Activated CD8-positive, alpha-beta T cell treated with anti-CD3 and anti-CD28 coated beads, Interleukin-2, amount 10 ng/mL, durations not matched to agents 7 days and 5 days (primary cell): ENCODE results near the gene PPIF. TPM values are rescaled to one million over a fixed set of nuclear protein-coding genes. Genes with fewer than 3 reads are reported as not detected.

ENCODE experiments used
- ATAC-seq: fragments of 150-1000 bp; cut with Tn5 transposase; one replicate; pipeline ENCODE4 v1.10.0; 2021; ENCODE audit warnings: moderate library complexity
- CTCF ChIA-PET: fragments of 350-600 bp; sonication (Branson Sonifier 250); formaldehyde crosslinking; loops from one replicate; lab custom pipeline; 2021; ENCODE audit warnings: antibody characterized with exemption; lab: Charles Lee
- POLR2A ChIA-PET: fragments of 350-600 bp; sonication (Branson Sonifier 250); formaldehyde crosslinking; loops from one replicate; lab custom pipeline; 2021; ENCODE audit warnings: antibody characterized with exemption; lab: Charles Lee
- DNase-seq: peaks from one replicate; pipeline ENCODE4 v3.0.0-alpha.2; 2020
- H3K27ac Mint-ChIP-seq: one replicate; pipeline ENCODE4 v1.8.0; 2021; ENCODE audit warnings: mild to moderate bottlenecking, mixed read lengths
- H3K27me3 Mint-ChIP-seq: one replicate; pipeline ENCODE4 v1.8.0; 2021; ENCODE audit warnings: low read depth, mixed read lengths
- H3K36me3 Mint-ChIP-seq: one replicate; pipeline ENCODE4 v1.8.0; 2021; ENCODE audit warnings: low read depth, mixed read lengths
- H3K4me1 Mint-ChIP-seq: one replicate; pipeline ENCODE4 v1.8.0; 2021; ENCODE audit warnings: low read depth, mixed read lengths
- H3K4me3 Mint-ChIP-seq: one replicate; pipeline ENCODE4 v1.8.0; 2021; ENCODE audit warnings: mild to moderate bottlenecking, mixed read lengths
- H3K9me3 Mint-ChIP-seq: one replicate; pipeline ENCODE4 v1.8.0; 2022; ENCODE audit warnings: mixed read lengths; ENCODE audit not compliant: insufficient read depth
- total RNA-seq, 2 experiments: library from RNA; stranded (reverse); gene quantifications; one replicate each; pipeline ENCODE4 v1.2.3, GENCODE V29; 2021

Gene PPIF
- total RNA-seq, 2 experiments from 2014 or later: 74.7 to 77.7 TPM

DNA sequence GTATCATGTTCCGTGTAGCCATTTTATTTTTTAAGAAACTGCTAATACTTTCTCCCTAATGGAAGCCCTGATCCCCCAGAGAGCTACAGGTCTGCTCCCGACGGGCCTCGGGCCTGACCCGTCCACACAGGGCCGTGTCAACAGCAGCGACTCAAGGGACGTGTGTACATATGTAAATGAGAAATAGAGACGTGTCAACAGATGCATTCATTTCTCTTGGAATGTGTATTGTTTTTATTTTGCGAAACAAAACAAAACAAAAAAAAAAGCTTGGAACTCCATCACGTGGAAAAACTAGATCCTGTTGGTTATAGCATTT is 31.7 kb upstream of the PPIF start:
- ATAC-seq (no peak), DNase-seq (no peak)
- ChIA-PET POLR2A (interaction anchor here (11.3 kb wide), 1 partner anchor 33 kb away, joined by 162 read pairs; the partner anchor contains the start of gene PPIF), CTCF (interaction anchor here (1.0 to 5.8 kb wide), 8 partner anchors 8 to 49 kb away, joined by 3 to 41 read pairs (median 4); partner anchors contain the start of gene PPIF)
- Mint-ChIP-seq H3K27ac (no peak overlapping the region), H3K9me3 (no peaks in the 10 kb centered on the region), H3K4me3 (no peak overlapping the region), H3K4me1 (peaks cover 52% of the 10 kb centered on the region), H3K36me3 (peaks cover 36% of the 10 kb centered on the region), H3K27me3 (no peaks in the 10 kb centered on the region)

DNA sequence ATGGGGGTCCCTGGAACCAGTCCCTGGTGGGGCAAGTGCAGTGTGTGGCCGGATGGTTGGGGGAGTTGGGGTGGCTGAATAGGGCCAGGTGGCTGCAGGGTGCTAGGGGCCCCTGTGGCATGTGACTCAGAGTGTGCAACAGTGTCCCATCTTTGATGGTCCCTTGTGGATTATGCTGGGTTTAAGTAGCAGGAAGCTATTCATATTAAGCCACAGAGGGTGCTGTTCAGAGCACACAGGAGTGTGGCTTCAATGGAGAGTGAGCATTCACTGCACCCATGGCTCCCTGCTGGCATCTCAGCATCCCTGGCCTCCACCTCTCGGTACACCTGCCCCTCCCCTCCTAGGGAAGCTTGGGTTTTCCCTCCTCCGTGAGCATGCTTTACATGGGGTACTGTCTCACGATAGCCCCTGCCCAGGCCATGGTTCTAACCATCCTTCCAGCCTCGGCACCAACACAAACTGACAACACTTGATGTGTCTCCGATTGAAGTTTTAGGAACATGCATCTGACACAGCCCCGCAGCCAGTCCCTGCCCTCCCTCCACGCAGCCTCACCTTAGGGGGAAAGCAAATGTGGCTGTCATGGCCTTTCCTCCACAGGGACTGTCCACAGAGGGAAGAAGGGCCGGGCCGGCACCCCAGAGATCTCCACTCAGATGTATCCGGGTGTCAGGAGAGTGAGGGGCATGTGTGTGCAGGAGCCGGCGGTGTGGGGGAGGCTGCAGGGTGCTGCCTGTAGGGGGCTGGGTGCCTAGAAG is 30.4 kb upstream of the PPIF start:
- Mint-ChIP-seq H3K4me3 (peak overlapping the region; percentile 71), H3K9me3 (no peaks in the 10 kb centered on the region), H3K27ac (peak overlapping the region; percentile 95), H3K4me1 (peaks cover 65% of the 10 kb centered on the region), H3K27me3 (no peaks in the 10 kb centered on the region), H3K36me3 (peaks cover 33% of the 10 kb centered on the region)
- ChIA-PET POLR2A (interaction anchor here (0.7 to 11.3 kb wide), 4 partner anchors 14 to 74 kb away, joined by 3 to 162 read pairs (median 6); partner anchors contain the start of gene PPIF), CTCF (interaction anchor here (0.6 to 8.6 kb wide), 13 partner anchors 17 to 58 kb away, joined by 3 to 73 read pairs (median 4); partner anchors contain the start of gene PPIF)
- ATAC-seq: peak; percentile 50
- peak; percentile 51 for DNase-seq

DNA sequence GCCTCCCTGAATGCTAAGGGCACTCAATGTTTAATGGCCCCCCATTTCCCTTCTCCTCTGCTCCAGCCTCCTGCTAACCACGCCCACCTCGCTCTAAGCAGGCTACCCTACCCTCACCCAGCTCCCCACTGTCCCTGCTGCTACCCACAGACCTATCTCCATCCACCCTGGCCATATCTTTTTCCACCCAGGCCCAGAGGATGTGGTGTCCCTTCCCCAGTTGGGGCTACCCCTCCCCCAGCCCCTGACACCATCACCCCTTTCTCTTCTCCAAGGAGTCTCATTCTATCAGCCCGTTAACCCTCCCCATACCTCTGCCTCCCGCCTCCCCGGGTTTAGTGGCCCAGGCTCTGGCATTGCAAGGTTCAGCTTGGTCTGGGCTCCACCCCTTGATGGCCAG is 28.9 kb upstream of the PPIF start:
- Mint-ChIP-seq H3K27ac (peak overlapping the region; percentile 95), H3K36me3 (peaks cover 27% of the 10 kb centered on the region), H3K4me1 (peaks cover 80% of the 10 kb centered on the region), H3K4me3 (peak overlapping the region; percentile 71), H3K27me3 (no peaks in the 10 kb centered on the region), H3K9me3 (no peaks in the 10 kb centered on the region)
- DNase-seq (no peak), ATAC-seq (peak; percentile 2)
- POLR2A ChIA-PET: interaction anchor here (0.9 to 11.3 kb wide), 5 partner anchors 13 to 76 kb away, joined by 3 to 162 read pairs (median 6); partner anchors contain the start of gene PPIF
- CTCF ChIA-PET: interaction anchor here (0.7 to 8.6 kb wide), 6 partner anchors 15 to 430 kb away, joined by 3 to 73 read pairs (median 10); partner anchors contain the start of gene PPIF

DNA sequence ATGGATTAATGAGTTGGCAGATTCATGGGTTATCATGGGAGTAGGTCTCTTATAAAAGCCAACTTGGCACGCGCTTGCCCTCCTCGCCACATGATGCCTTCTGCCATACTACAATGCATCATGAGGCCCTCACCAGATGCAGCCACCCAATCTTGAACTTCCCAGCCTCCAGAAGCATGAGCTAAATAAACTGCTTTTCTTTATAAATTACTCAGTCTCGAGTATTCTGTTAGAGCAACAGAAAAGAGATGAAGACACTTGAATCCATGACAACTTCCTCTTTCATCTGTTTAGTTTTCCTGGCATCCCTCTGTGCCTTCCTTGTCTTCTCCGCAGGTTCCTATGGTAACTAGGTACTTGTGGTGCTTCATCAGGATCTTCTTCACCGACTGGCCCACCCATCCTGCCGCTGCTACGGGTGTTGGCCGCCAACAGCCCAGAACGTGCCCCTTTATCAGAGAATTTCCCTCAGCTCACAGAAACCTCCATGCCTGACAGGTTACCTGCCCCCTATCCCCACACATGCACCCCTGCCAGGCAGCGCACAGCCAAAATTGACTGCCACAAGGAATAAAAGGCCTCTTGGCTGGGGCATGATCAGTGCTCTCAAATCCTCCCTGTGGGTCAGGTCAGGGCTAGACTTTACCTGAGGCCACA is 28.0 kb upstream of the PPIF start:
- ATAC-seq: no peak
- Mint-ChIP-seq H3K9me3 (no peaks in the 10 kb centered on the region), H3K27ac (peak overlapping the region; percentile 95), H3K4me1 (peaks cover 89% of the 10 kb centered on the region), H3K36me3 (peaks cover 22% of the 10 kb centered on the region), H3K27me3 (no peaks in the 10 kb centered on the region), H3K4me3 (no peak overlapping the region)
- CTCF ChIA-PET: interaction anchor here (5.8 to 8.6 kb wide), 2 partner anchors 14 to 28 kb away, joined by 41 to 73 read pairs; partner anchors contain the start of gene PPIF
- no peak for DNase-seq
- POLR2A ChIA-PET: interaction anchor here (0.9 to 11.3 kb wide), 4 partner anchors 12 to 77 kb away, joined by 3 to 162 read pairs (median 7); partner anchors contain the start of gene PPIF

DNA sequence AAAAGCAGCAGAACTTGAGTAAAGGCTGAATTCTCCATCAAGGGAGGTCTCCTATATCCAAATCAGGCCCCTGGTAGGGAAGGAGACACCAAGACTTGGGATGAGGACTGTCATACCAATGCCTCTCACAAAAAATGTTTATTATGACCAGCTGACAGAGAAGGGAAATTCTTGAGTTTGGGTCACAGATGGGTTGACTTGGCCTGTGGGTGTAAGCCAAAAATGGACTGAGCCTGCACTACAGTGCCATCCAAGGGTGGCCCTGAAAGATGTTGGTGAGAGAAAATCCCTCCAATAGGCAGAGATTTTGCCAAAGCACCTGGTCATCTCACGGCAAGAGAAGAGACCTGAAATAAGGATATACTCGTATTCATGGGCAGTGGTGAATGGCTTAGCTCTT is 27.0 kb upstream of the PPIF start:
- H3K9me3 Mint-ChIP-seq: no peaks in the 10 kb centered on the region
- CTCF ChIA-PET: interaction anchor here (1.2 to 8.6 kb wide), 2 partner anchors 13 to 27 kb away, joined by 4 to 73 read pairs; no protein-coding TSS in a partner anchor
- POLR2A ChIA-PET: interaction anchor here (11.3 kb wide), 1 partner anchor 28 kb away, joined by 162 read pairs; the partner anchor contains the start of gene PPIF
- peaks cover 96% of the 10 kb centered on the region for H3K4me1 Mint-ChIP-seq
- H3K36me3 Mint-ChIP-seq: peaks cover 22% of the 10 kb centered on the region
- no peaks in the 10 kb centered on the region for H3K27me3 Mint-ChIP-seq
- H3K27ac Mint-ChIP-seq: peak overlapping the region; percentile 10
- H3K4me3 Mint-ChIP-seq: no peak overlapping the region
- no peak for ATAC-seq
- no peak for DNase-seq

DNA sequence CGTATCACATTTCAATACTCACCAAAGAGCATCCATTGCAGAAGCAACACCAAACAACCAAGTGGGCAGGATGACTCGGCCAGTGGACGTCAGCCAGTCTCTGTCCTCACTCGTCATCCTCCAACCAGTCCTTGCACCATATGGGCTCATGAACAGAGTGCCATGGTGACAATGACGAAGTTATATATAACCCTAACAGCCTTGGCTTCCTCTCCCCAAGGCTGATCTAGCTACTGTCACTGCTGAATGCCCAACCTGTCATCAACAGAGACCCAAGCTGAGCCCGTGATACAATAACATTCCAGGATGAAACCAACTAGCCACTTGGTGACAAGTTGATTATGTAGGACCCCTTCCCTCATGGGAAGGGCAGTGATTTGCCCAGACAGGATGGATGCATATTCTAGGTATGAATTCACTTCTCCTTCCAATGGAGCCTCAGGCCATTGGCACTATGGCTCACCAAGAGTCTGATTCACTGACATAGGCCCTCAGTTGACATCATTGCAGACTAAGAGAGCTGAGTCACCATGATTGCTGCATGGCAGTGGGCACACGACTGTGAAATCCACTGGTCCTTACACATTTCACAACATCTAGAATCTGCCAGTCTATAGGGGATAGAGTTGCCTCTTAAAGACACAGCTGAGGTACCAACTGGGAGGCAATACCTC is 26.3 kb upstream of the PPIF start:
- CTCF ChIA-PET: interaction anchor here (1.2 to 8.6 kb wide), 4 partner anchors 13 to 37 kb away, joined by 4 to 73 read pairs (median 30); partner anchors contain the start of gene PPIF

DNA sequence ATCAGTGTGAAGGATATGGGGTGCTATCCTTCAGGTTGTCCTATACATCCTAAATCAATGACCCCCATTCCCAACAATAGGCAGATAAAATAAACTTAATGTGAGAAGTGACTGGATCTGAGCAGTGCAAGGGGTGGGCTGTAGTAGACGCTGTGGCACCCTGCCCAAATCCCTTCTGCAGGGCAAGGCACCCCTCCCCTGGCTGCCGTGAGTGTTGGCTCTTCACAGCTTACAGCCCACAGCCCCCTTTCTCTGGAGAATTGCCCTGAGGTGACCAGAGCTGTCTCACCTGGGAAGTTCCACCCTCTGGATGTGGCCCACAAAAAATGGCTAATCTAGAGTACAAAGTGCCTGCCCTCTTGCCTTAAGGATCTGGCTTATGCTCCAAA is 25.8 kb upstream of the PPIF start:
- H3K4me3 Mint-ChIP-seq: no peak overlapping the region
- DNase-seq (no peak), ATAC-seq (no peak)
- peaks cover 15% of the 10 kb centered on the region for H3K36me3 Mint-ChIP-seq
- H3K4me1 Mint-ChIP-seq: peaks cover 86% of the 10 kb centered on the region
- ChIA-PET CTCF (interaction anchor here (1.5 to 8.6 kb wide), 3 partner anchors 12 to 37 kb away, joined by 4 to 73 read pairs (median 55); partner anchors contain the start of gene PPIF), POLR2A (interaction anchor here (11.3 kb wide), 1 partner anchor 27 kb away, joined by 162 read pairs; the partner anchor contains the start of gene PPIF)
- H3K27me3 Mint-ChIP-seq: no peaks in the 10 kb centered on the region
- H3K9me3 Mint-ChIP-seq: no peaks in the 10 kb centered on the region
- H3K27ac Mint-ChIP-seq: peak overlapping the region; percentile 98

More for the DNA sequence above, 26.3 kb upstream of the PPIF start:
- H3K4me3 Mint-ChIP-seq: no peak overlapping the region
- ATAC-seq (no peak), DNase-seq (no peak)
- H3K4me1 Mint-ChIP-seq: peaks cover 90% of the 10 kb centered on the region
- POLR2A ChIA-PET: interaction anchor here (11.3 kb wide), 1 partner anchor 28 kb away, joined by 162 read pairs; the partner anchor contains the start of gene PPIF
- H3K36me3 Mint-ChIP-seq: peaks cover 16% of the 10 kb centered on the region
- H3K9me3 Mint-ChIP-seq: no peaks in the 10 kb centered on the region
- no peak overlapping the region for H3K27ac Mint-ChIP-seq
- H3K27me3 Mint-ChIP-seq: no peaks in the 10 kb centered on the region

DNA sequence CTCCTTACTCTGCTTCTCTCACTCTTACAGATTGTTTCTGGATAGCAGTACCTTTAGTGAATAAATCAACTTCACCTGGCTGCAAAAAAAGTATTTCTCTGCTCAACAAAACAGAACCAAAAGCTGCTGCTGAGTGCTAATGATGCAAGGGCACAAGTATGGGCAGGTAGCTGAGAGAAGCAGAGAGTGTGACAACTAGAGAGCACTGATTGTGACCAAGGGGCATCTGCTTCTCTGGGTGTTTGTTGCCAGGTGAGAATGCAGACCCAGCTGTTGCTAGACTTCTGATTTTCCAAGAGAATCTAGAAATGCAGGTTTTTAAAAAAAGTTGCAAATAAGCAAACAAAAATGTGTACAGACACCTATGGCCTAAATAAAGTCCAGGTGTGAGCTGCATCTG is 25.3 kb upstream of the PPIF start:
- no peak for DNase-seq
- peaks cover 15% of the 10 kb centered on the region for H3K36me3 Mint-ChIP-seq
- CTCF ChIA-PET: interaction anchor here (1.1 to 8.6 kb wide), 5 partner anchors 12 to 53 kb away, joined by 3 to 73 read pairs (median 4); partner anchors contain the start of gene PPIF
- peak overlapping the region; percentile 98 for H3K27ac Mint-ChIP-seq
- no peaks in the 10 kb centered on the region for H3K9me3 Mint-ChIP-seq
- H3K4me3 Mint-ChIP-seq: no peak overlapping the region
- H3K4me1 Mint-ChIP-seq: peaks cover 82% of the 10 kb centered on the region
- H3K27me3 Mint-ChIP-seq: no peaks in the 10 kb centered on the region
- no peak for ATAC-seq
- POLR2A ChIA-PET: interaction anchor here (0.9 to 11.3 kb wide), 7 partner anchors 9 to 77 kb away, joined by 4 to 162 read pairs (median 5); partner anchors contain the start of gene PPIF

DNA sequence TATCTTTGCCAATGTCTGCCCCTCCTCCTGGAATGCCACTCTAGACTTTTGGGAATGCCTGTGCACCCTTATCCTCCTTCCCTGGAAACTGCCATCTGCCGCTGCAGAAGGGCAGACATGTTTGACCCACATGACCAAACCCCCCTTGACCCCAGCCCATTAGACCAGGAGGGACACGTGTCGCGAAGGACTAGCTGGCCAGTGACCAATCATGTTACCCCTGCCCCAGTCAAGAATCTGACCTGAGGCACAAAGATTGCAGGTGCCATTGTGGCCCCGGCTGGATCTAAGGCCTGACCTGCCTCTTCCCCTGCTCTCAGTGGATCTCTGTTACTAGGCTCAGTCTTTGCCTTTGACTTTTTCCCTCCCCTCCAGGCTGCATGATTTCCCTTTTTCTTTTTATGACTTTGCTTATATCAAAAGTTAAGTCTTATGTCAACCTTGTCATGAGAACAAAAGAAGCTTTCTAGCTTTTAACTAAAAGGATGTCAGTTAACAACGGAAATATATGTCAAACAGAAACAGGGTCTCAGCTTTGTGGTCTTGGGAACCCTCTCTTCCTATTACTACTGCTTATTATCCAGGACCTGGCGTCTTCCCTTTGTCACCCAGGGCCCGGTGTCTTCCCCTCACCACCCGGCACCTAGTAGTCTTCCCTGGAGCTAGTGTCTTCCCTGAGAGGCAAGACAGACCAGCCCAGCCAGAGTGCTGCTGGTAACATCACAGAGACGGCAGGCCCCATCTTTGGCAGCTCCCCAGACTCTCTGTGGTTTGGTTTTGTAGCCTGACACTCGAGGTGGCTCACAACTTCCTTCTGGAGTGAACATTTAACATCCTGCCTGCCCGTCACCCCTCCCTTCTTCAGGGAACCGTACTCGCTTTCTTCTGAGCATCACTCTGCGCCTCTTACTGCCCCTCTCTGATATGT is 24.4 kb upstream of the PPIF start:
- H3K4me1 Mint-ChIP-seq: peaks cover 72% of the 10 kb centered on the region
- no peaks in the 10 kb centered on the region for H3K27me3 Mint-ChIP-seq
- H3K27ac Mint-ChIP-seq: peak overlapping the region; percentile 98
- ChIA-PET POLR2A (interaction anchor here (0.8 to 11.3 kb wide), 9 partner anchors 8 to 78 kb away, joined by 4 to 162 read pairs (median 5); partner anchors contain the start of gene PPIF), CTCF (interaction anchor here (1.1 to 8.6 kb wide), 9 partner anchors 8 to 52 kb away, joined by 3 to 73 read pairs (median 4); partner anchors contain the start of gene PPIF)
- peak overlapping the region; percentile 69 for H3K4me3 Mint-ChIP-seq
- H3K9me3 Mint-ChIP-seq: no peaks in the 10 kb centered on the region
- ATAC-seq: peak; percentile 93
- DNase-seq: peak; percentile 88
- peaks cover 15% of the 10 kb centered on the region for H3K36me3 Mint-ChIP-seq

DNA sequence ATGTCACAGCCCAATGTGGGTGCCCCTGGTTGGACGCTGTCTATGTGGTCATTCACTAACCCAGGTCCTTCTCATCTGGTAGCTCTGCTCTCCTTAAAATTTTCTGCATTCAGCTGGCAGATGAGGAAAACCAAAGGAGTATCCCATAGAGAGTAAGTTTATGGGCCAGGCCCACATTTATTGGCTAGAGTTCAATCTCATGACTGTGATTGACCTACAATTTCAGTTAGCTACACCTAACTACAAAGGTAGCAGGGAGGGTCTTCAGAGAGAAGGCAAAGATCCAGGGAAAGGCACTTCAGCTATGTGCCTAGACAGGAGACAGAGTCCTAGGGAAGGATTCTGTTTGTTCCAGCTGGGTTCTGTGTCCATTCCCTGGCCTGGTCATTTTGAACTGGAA is 23.7 kb upstream of the PPIF start:
- CTCF ChIA-PET: interaction anchor here (1.2 to 8.6 kb wide), 6 partner anchors 9 to 37 kb away, joined by 3 to 73 read pairs (median 6); partner anchors contain the start of gene PPIF
- DNase-seq (no peak), ATAC-seq (no peak)
- no peaks in the 10 kb centered on the region for H3K9me3 Mint-ChIP-seq
- H3K36me3 Mint-ChIP-seq: peaks cover 12% of the 10 kb centered on the region
- peak overlapping the region; percentile 98 for H3K27ac Mint-ChIP-seq
- POLR2A ChIA-PET: interaction anchor here (1.1 to 11.3 kb wide), 4 partner anchors 8 to 39 kb away, joined by 8 to 162 read pairs (median 12); partner anchors contain the start of gene PPIF
- peak overlapping the region; percentile 69 for H3K4me3 Mint-ChIP-seq
- H3K27me3 Mint-ChIP-seq: no peaks in the 10 kb centered on the region
- H3K4me1 Mint-ChIP-seq: peaks cover 65% of the 10 kb centered on the region
